Measurements from ENCODE around the gene ABCA5. TPM values are rescaled to one million over a fixed set of nuclear protein-coding genes. Genes with fewer than 3 reads are reported as not detected.

ABCA5 gene
- total RNA-seq, 3 donors from 2014 or later, result 88.8 to 152 (median 93.1) TPM

GRCh38 chr17:69265873-69266272 is 61.1 kb downstream of the ABCA5 start:
- Histone ChIP-seq H3K4me1 (no peaks in the 10 kb centered on the region), H3K36me3 (no peaks in the 10 kb centered on the region), H3K27me3 (no peaks in the 10 kb centered on the region), H3K27ac (no peak overlapping the region), H3K9me3 (no peaks in the 10 kb centered on the region), H3K4me3 (no peak overlapping the region)
- no peak for TF ChIP-seq CTCF (IDR thresholded peaks at IDR 0.05)
- no peak for TF ChIP-seq POLR2A (IDR thresholded peaks at IDR 0.05)
- TF ChIP-seq POLR2AphosphoS5 (IDR thresholded peaks at IDR 0.05), result no peak
- intact Hi-C loops (cut with DNase I; ENCODE audit: low total_unique reads), result no loop called here
- no peak for DNase-seq (ENCODE audit: low spot score in 2 of 2)

- Histone ChIP-seq H3K27me3 (no peaks in the 10 kb centered on the region), H3K9me3 (no peaks in the 10 kb centered on the region), H3K36me3 (peaks cover 3% of the 10 kb centered on the region), H3K27ac (no peak overlapping the region), H3K4me1 (no peaks in the 10 kb centered on the region), H3K4me3 (no peak overlapping the region)
- no peak for DNase-seq (ENCODE audit: low spot score in 2 of 2)
- intact Hi-C loops (cut with DNase I; ENCODE audit: low total_unique reads), result no loop called here
- TF ChIP-seq POLR2A (IDR thresholded peaks at IDR 0.05), result no peak
- no peak for TF ChIP-seq CTCF (IDR thresholded peaks at IDR 0.05)
- TF ChIP-seq POLR2AphosphoS5 (IDR thresholded peaks at IDR 0.05), result no peak
Measured at GRCh38 chr17:69254187-69254586, 72.7 kb downstream of the ABCA5 start.

- TF ChIP-seq CTCF (IDR thresholded peaks at IDR 0.05) (no peak), POLR2AphosphoS5 (IDR thresholded peaks at IDR 0.05) (no peak), POLR2A (IDR thresholded peaks at IDR 0.05) (no peak)
- DNase-seq (ENCODE audit: low spot score in 2 of 2), result no peak
- no peaks in the 10 kb centered on the region for H3K36me3 ChIP-seq
Measured at GRCh38 chr17:69250641-69251040, 76.3 kb downstream of the ABCA5 start.

GRCh38 chr17:69246726-69247375 is 80.1 kb downstream of the ABCA5 start:
- Histone ChIP-seq H3K4me3 (no peak overlapping the region), H3K27me3 (no peaks in the 10 kb centered on the region), H3K9me3 (no peaks in the 10 kb centered on the region), H3K36me3 (no peaks in the 10 kb centered on the region), H3K4me1 (no peaks in the 10 kb centered on the region), H3K27ac (no peak overlapping the region)
- TF ChIP-seq POLR2AphosphoS5 (IDR thresholded peaks at IDR 0.05) (no peak), CTCF (IDR thresholded peaks at IDR 0.05) (peak; percentile 38 to 68 (median 52))
- no peak for DNase-seq (ENCODE audit: low spot score in 2 of 2)
- intact Hi-C loops (cut with DNase I; ENCODE audit: low total_unique reads), result no loop called here

More at GRCh38 chr17:69250641-69251040, 76.3 kb downstream of the ABCA5 start:
- Histone ChIP-seq H3K4me3 (no peak overlapping the region), H3K27ac (no peak overlapping the region), H3K4me1 (no peaks in the 10 kb centered on the region), H3K9me3 (no peaks in the 10 kb centered on the region), H3K27me3 (no peaks in the 10 kb centered on the region)
- intact Hi-C loops (cut with DNase I; ENCODE audit: low total_unique reads), result no loop called here

GRCh38 chr17:69246202-69246601 is 80.7 kb downstream of the ABCA5 start:
- no peak for DNase-seq (ENCODE audit: low spot score in 2 of 2)
- H3K27ac ChIP-seq, result no peak overlapping the region
- H3K27me3 ChIP-seq, result no peaks in the 10 kb centered on the region
- H3K9me3 ChIP-seq, result no peaks in the 10 kb centered on the region
- no peaks in the 10 kb centered on the region for H3K4me1 ChIP-seq
- no peak overlapping the region for H3K4me3 ChIP-seq
- TF ChIP-seq CTCF (IDR thresholded peaks at IDR 0.05), result no peak
- intact Hi-C loops (cut with DNase I; ENCODE audit: low total_unique reads), result no loop called here
- no peaks in the 10 kb centered on the region for H3K36me3 ChIP-seq
